DOHH2 (cell line): Measurements from ENCODE around the gene TDP2.

Source experiments
- CTCF ChIP-seq: fragments of 200-600 bp; sonication (generic); IDR thresholded peaks from one replicate; pipeline ENCODE4 v1.5.1; 2014; ENCODE audit warnings: antibody characterized with exemption, mild to moderate bottlenecking, low read depth, low read length; ENCODE audit not compliant: poor library complexity, severe bottlenecking
- EZH2phosphoT487 ChIP-seq: fragments of 200-600 bp; sonication (generic); IDR thresholded peaks from 2 replicates; pipeline ENCODE4 v1.6.1; 2017; ENCODE audit warnings: borderline replicate concordance, mild to moderate bottlenecking, antibody characterized with exemption, low read length, moderate library complexity, mixed read lengths

- TF ChIP-seq CTCF (no peak), EZH2phosphoT487 (no peak)
Measured at GRCh38 chr6:24643920-24644319, 22.8 kb downstream of the TDP2 start.
